Vagina (tissue), 2 donors: ENCODE measurements around the gene RFX1. TPM values are rescaled to one million over a fixed set of nuclear protein-coding genes. Genes with fewer than 3 reads are reported as not detected.
A peak's percentile ranks its signal among the peaks of the same experiment; 100 is the strongest.

ENCODE experiments used
- DNase-seq, 2 donors: peaks; one replicate each; pipeline ENCODE4 v3.0.0-alpha.2; 2017; ENCODE audit errors: extremely low spot score in 2 of 2
- H3K27ac ChIP-seq: fragments of 200-600 bp; sonication (generic); one replicate; pipeline ENCODE4 v1.5.1; 2019
- H3K27me3 ChIP-seq: fragments of 200-600 bp; sonication (generic); one replicate; pipeline ENCODE4 v1.5.1; 2019
- H3K36me3 ChIP-seq, 2 donors: fragments of 200-600 bp; sonication (generic); one replicate each; pipeline ENCODE4 v1.5.1; 2017 to 2019
- H3K4me1 ChIP-seq: fragments of 200-600 bp; sonication (generic); one replicate; pipeline ENCODE4 v1.5.1; 2019
- H3K4me3 ChIP-seq, 2 donors: fragments of 200-600 bp; sonication (generic); 1 replicate in 1 of 2; 2 replicates in 1 of 2; pipeline ENCODE4 v1.5.1; 2016 to 2019
- H3K9me3 ChIP-seq: fragments of 200-600 bp; sonication (generic); one replicate; pipeline ENCODE4 v1.5.1; 2019
- POLR2A ChIP-seq, 2 donors: fragments of 450-650 bp; IDR thresholded peaks; one replicate each; pipeline ENCODE4 v1.6.1; 2017; ENCODE audit warnings: antibody characterized with exemption in 2 of 2, mild to moderate bottlenecking in 2 of 2, moderate library complexity in 2 of 2
- POLR2AphosphoS5 ChIP-seq, 2 donors: sonication (generic); formaldehyde crosslinking; IDR thresholded peaks; one replicate each; pipeline ENCODE4 v1.9.0; 2017; ENCODE audit warnings: antibody characterized with exemption in 2 of 2, mild to moderate bottlenecking in 2 of 2, low read depth in 1 of 2; ENCODE audit not compliant: insufficient read depth in 1 of 2
- intact Hi-C: fragments of 100-400 bp; cut with DNase I; formaldehyde crosslinking; loops from one replicate; pipeline ENCODE4 v1.15.1; 2023
- total RNA-seq: library from RNA; depleted of rRNA; stranded (reverse); fragments of >200 nt; gene quantifications from one replicate; pipeline ENCODE4 v1.2.3, GENCODE V29; 2016
- TF ChIP-seq, protein P1 (sequence below), 3 experiments: fragments of 450-650 bp in 2 of 3; fragments of 200-600 bp in 1 of 3; sonication (generic) in 1 of 3; IDR thresholded peaks; one replicate each; pipeline ENCODE4 v1.5.1; 2017 to 2019; ENCODE audit warnings: antibody characterized with exemption in 3 of 3, mild to moderate bottlenecking in 2 of 3, moderate library complexity in 2 of 3

Gene RFX1
- total RNA-seq, 1 donor from 2014 or later, result 9.6 TPM

DNA sequence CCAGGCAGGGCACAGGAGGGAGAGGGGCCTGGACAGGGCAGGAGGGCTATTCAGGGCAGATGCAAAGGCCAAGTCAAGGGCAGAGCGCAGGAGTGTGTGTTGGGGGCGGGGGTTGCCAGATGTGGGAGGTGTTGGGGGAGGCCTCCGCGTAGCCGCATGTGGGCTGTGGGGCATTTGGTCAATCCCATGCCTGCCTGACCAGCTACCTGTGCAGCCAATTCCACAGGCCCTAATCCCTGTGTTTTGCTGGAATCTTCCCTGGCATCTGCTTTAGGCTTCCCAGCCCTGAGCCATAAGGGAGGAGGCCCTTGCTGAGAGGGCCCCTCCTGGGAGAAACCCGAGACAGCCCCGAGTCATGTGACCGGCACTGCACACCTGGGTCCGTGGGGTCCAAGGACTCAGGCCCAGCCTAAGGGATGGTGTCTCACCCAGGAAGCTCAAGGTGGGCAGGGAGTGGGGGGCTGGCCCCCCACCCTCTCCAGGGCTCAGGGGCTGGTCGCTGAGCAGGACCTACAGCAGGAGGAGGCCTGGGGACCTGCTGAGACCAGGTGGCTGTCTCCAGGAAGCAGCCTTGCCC is 20.3 kb downstream of the RFX1 start:
- H3K27me3 ChIP-seq, result no peaks in the 10 kb centered on the region

DNA sequence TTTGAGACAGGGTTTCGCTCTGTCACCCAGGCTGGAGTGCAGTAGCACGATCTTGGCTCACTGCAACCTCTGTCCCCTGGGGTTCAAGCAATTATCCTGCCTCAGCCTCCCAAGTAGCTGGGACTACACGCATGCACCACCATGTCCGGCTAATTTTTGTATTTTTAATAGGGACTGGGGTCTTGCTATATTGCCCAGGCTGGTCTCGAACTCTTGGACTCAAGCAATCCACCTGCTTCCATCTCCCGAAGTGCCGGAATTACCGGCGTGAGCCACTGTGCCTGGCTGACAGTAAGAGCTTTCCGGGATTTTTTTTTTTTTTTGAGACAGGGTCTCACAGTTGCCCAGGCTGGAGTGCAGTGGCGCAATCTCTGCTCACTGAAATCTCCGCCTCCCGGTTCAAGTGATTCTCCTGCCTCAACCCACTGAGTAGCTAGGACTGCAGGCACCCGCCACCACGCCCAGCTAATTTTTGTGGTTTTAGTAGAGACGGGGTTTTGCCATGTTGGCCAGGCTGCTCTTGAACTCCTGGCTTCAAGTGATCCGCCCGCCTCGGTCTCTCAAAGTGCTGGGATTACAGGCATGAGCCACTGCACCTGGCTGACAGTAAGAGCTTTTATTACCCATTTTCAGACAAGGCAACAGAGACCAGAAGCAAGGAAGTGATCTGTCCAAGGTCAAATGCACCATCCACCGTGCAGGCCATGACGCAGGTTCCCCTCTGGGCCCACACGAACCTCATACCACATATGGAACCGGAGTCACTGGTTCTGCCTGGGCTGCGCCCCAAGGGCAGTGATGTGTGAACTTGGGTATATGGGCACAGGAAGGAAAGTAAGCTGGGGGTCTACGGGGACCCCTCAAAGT is 21.0 kb downstream of the RFX1 start:
- peaks cover 0 to 7% of the 10 kb centered on the region in 2 donors for H3K36me3 ChIP-seq

More for the DNA sequence above, 20.3 kb downstream of the RFX1 start:
- H3K36me3 ChIP-seq, result peaks cover 0 to 10% of the 10 kb centered on the region in 2 donors
- intact Hi-C loops, result no loop called here
- peaks cover 8% of the 10 kb centered on the region for H3K4me1 ChIP-seq
- TF ChIP-seq POLR2AphosphoS5 (IDR thresholded peaks at IDR 0.05; ENCODE audit: insufficient read depth in 1 of 2, low read depth in 1 of 2) (no peak), POLR2A (IDR thresholded peaks at IDR 0.05) (no peak)
- TF ChIP-seq, protein P1, sequence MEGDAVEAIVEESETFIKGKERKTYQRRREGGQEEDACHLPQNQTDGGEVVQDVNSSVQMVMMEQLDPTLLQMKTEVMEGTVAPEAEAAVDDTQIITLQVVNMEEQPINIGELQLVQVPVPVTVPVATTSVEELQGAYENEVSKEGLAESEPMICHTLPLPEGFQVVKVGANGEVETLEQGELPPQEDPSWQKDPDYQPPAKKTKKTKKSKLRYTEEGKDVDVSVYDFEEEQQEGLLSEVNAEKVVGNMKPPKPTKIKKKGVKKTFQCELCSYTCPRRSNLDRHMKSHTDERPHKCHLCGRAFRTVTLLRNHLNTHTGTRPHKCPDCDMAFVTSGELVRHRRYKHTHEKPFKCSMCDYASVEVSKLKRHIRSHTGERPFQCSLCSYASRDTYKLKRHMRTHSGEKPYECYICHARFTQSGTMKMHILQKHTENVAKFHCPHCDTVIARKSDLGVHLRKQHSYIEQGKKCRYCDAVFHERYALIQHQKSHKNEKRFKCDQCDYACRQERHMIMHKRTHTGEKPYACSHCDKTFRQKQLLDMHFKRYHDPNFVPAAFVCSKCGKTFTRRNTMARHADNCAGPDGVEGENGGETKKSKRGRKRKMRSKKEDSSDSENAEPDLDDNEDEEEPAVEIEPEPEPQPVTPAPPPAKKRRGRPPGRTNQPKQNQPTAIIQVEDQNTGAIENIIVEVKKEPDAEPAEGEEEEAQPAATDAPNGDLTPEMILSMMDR (IDR thresholded peaks at IDR 0.05), result no peak
- peak overlapping the region; percentile 60 for H3K27ac ChIP-seq
- H3K9me3 ChIP-seq, result no peaks in the 10 kb centered on the region
- no peak for DNase-seq
- peak overlapping the region in 1 of 2 donors; percentile 25 for H3K4me3 ChIP-seq

DNA sequence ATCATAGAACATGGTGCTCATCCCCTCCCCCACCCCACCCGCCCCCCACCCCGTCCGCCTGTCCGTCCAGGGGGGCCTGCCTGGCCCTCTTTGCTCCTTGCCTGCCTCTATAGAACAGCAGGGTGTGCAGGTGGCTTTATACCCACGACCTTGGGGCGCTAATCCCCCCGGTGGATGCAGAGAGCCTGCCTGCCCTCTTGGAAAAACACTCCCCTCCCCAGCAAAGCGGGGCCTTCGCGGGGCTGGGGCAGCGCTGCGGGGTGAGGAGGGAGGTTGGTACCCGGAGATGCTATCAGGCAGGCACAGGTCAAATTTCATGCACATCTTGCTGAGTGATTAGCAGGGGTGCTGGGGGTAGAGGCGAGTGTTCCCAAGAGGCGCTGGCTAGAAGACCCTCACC is 21.9 kb downstream of the RFX1 start:
- no peaks in the 10 kb centered on the region for H3K9me3 ChIP-seq
- intact Hi-C loops, result no loop called here
- peaks cover 0 to 7% of the 10 kb centered on the region in 2 donors for H3K36me3 ChIP-seq
- peaks cover 15% of the 10 kb centered on the region for H3K4me1 ChIP-seq
- no peaks in the 10 kb centered on the region for H3K27me3 ChIP-seq
- no peak for DNase-seq
- no peak overlapping the region for H3K27ac ChIP-seq
- TF ChIP-seq POLR2AphosphoS5 (IDR thresholded peaks at IDR 0.05; ENCODE audit: insufficient read depth in 1 of 2, low read depth in 1 of 2) (no peak), POLR2A (IDR thresholded peaks at IDR 0.05) (no peak)
- H3K4me3 ChIP-seq, result no peak overlapping the region

More for the DNA sequence above, 21.0 kb downstream of the RFX1 start:
- TF ChIP-seq, protein P1 (IDR thresholded peaks at IDR 0.05), result no peak
- no peak for TF ChIP-seq POLR2AphosphoS5 (IDR thresholded peaks at IDR 0.05; ENCODE audit: insufficient read depth in 1 of 2, low read depth in 1 of 2)
- TF ChIP-seq POLR2A (IDR thresholded peaks at IDR 0.05), result no peak
- H3K27ac ChIP-seq, result no peak overlapping the region
- no peak overlapping the region for H3K4me3 ChIP-seq
- no peaks in the 10 kb centered on the region for H3K9me3 ChIP-seq
- intact Hi-C loops, result no loop called here
- DNase-seq, result no peak
- H3K27me3 ChIP-seq, result no peaks in the 10 kb centered on the region
- H3K4me1 ChIP-seq, result peaks cover 8% of the 10 kb centered on the region

DNA sequence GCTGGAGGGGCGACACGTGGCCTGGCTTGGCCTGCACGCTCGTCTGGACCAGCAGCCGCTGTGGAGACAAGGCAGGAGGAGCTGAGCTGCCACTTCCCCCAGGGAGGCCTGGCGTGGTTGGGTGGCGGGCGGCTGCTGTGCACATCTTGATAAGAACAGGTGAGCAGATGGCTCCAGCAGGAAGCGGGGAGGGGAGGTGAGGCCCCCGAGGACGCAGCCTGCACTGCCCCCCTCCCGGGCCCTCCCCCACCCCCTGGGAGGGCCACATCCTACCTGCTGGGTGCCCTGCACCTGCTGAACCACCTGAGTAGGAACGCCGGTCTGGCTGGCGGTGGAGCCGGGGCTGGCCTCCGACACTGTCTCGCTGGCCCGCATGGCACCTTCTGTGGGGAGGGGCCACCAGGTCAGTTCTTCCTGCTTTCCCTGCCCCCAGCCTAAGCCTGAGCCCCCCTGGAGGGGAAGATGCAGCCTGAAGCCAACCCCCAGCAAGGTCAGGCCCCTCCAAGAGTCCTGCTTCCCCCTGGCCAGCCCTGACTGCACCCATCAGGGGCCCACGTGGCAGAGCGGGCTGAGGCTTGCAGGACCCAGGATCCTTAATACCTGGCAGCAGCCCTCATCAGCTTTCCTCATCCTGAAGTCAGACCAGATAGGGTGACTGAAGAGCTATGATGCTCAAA is 22.8 kb downstream of the RFX1 start:
- Histone ChIP-seq H3K9me3 (no peaks in the 10 kb centered on the region), H3K27ac (no peak overlapping the region), H3K4me3 (no peak overlapping the region), H3K4me1 (peaks cover 20% of the 10 kb centered on the region), H3K27me3 (no peaks in the 10 kb centered on the region), H3K36me3 (peaks cover 0 to 7% of the 10 kb centered on the region in 2 donors)
- no peak for TF ChIP-seq POLR2A (IDR thresholded peaks at IDR 0.05)
- TF ChIP-seq, protein P1 (IDR thresholded peaks at IDR 0.05), result no peak
- no peak for TF ChIP-seq POLR2AphosphoS5 (IDR thresholded peaks at IDR 0.05; ENCODE audit: insufficient read depth in 1 of 2, low read depth in 1 of 2)
- DNase-seq, result no peak
- intact Hi-C loops, result no loop called here

DNA sequence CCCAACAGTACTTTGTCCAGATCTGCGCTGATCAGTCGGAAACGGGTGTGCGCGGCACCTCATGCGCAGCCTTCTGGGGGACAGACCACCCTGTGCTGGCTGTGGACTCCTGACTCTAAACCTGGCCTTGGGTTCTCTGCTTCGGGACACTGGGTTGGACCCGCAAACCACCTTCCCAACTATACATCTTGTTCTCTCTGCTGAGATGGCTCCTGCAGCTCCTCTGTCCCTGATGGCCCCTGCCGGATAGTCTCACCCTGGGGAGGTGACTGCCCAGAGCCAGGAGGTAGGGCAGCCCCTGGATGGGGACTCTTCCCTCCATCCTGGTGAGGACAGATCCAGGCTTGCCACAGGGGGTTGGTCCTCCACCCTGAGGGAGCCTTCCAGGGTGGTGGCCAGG is 23.3 kb downstream of the RFX1 start:
- intact Hi-C loops, result no loop called here
- Histone ChIP-seq H3K4me1 (peaks cover 26% of the 10 kb centered on the region), H3K4me3 (no peak overlapping the region), H3K27me3 (no peaks in the 10 kb centered on the region), H3K36me3 (peaks cover 0 to 7% of the 10 kb centered on the region in 2 donors), H3K9me3 (no peaks in the 10 kb centered on the region), H3K27ac (no peak overlapping the region)
- DNase-seq, result no peak
- TF ChIP-seq POLR2AphosphoS5 (IDR thresholded peaks at IDR 0.05; ENCODE audit: insufficient read depth in 1 of 2, low read depth in 1 of 2), result no peak
- no peak for TF ChIP-seq POLR2A (IDR thresholded peaks at IDR 0.05)
- TF ChIP-seq, protein P1 (IDR thresholded peaks at IDR 0.05), result no peak
